MM.1S (cell line): ENCODE measurements around the gene PIEZO2.

Experiments used
- DNase-seq: peaks from one replicate; pipeline ENCODE4 v3.0.0-alpha.2; 2015
- H2AFZ ChIP-seq: fragments of 300-600 bp; sonication (generic); 2 replicates; pipeline ENCODE4 v1.6.0; 2016; ENCODE audit warnings: antibody characterized with exemption, low read length
- H3F3A ChIP-seq: fragments of 300-600 bp; sonication (generic); 2 replicates; pipeline ENCODE4 v1.6.1; 2016; ENCODE audit warnings: mild to moderate bottlenecking, antibody characterized with exemption, low read length, moderate library complexity, mixed read lengths; ENCODE audit not compliant: insufficient read depth
- H3K27ac ChIP-seq: fragments of 300-600 bp; sonication (generic); 2 replicates; pipeline ENCODE4 v1.5.1; 2016; ENCODE audit warnings: mild to moderate bottlenecking, low read length
- H3K27me3 ChIP-seq: fragments of 300-600 bp; sonication (generic); replicated peaks from 2 replicates; pipeline ENCODE4 v1.6.0; 2016; ENCODE audit warnings: low read length; ENCODE audit not compliant: insufficient read depth
- H3K36me3 ChIP-seq: fragments of 300-600 bp; sonication (generic); replicated peaks from 2 replicates; pipeline ENCODE4 v1.6.1; 2016; ENCODE audit warnings: mild to moderate bottlenecking, low read length, mixed read lengths; ENCODE audit not compliant: insufficient read depth
- H3K4me1 ChIP-seq: fragments of 300-600 bp; sonication (generic); 2 replicates; pipeline ENCODE4 v1.6.1; 2016; ENCODE audit warnings: low read length, mixed read lengths
- H3K4me2 ChIP-seq: fragments of 300-600 bp; sonication (generic); 2 replicates; pipeline ENCODE4 v1.6.0; 2016; ENCODE audit warnings: low read depth, low read length
- H3K4me3 ChIP-seq: fragments of 300-600 bp; sonication (generic); 2 replicates; pipeline ENCODE4 v1.5.1; 2016; ENCODE audit warnings: low read length, mixed read lengths
- H3K79me2 ChIP-seq: fragments of 300-600 bp; sonication (generic); 2 replicates; pipeline ENCODE4 v1.6.1; 2016; ENCODE audit warnings: mixed run types, low read length, mixed read lengths
- H3K9ac ChIP-seq: fragments of 300-600 bp; sonication (generic); 2 replicates; pipeline ENCODE4 v1.6.1; 2016; ENCODE audit warnings: low read length, mixed read lengths
- H3K9me2 ChIP-seq: fragments of 300-600 bp; sonication (generic); replicated peaks from 2 replicates; pipeline ENCODE4 v1.6.1; 2016; ENCODE audit warnings: mild to moderate bottlenecking, low read length, mixed read lengths; ENCODE audit not compliant: insufficient read depth
- H3K9me3 ChIP-seq: fragments of 300-600 bp; sonication (generic); replicated peaks from 2 replicates; pipeline ENCODE4 v1.6.1; 2016; ENCODE audit warnings: mild to moderate bottlenecking, low read length, mixed read lengths; ENCODE audit not compliant: insufficient read depth
- H4K20me1 ChIP-seq: fragments of 300-600 bp; sonication (generic); 2 replicates; pipeline ENCODE4 v1.6.1; 2016; ENCODE audit warnings: mild to moderate bottlenecking, low read length, moderate library complexity, mixed read lengths; ENCODE audit not compliant: insufficient read depth
- EZH2 ChIP-seq: fragments of 300-600 bp; sonication (generic); optimal IDR thresholded peaks from 2 replicates; pipeline ENCODE3; 2017; ENCODE audit warnings: low read depth, mild to moderate bottlenecking, antibody characterized with exemption, low read length, mixed read lengths
- EZH2phosphoT487 ChIP-seq: fragments of 300-600 bp; sonication (generic); IDR thresholded peaks from 2 replicates; pipeline ENCODE4 v1.6.1; 2018; ENCODE audit warnings: antibody characterized with exemption, low read length
- TF ChIP-seq, protein P1 (sequence below): fragments of 300-600 bp; sonication (generic); IDR thresholded peaks from 2 replicates; pipeline ENCODE4 v1.5.1; 2016; ENCODE audit warnings: antibody characterized with exemption, low read length, mixed read lengths

Gene PIEZO2

DNA sequence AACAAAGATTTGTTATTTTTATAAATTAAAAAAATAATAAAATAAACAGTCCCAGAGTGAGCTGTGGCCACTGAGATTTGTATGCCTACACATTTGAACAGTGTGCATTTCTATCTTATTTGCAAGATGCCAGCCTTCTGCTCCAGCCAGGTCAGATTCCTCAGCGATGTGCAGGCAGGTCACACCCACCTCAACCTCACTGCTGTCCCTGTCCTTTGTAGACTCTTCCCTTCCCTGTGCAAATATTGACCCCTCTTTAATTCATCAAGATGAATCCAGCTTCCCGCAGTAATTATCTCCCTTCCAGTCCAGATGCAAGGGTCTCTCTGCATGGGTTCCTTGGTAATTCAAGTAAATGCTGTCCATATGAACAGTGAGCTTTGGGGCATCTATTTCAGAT lies 256.2 kb downstream of the PIEZO2 start:
- no peak overlapping the region for H3K9ac ChIP-seq
- no peak overlapping the region for H3K4me3 ChIP-seq
- DNase-seq: no peak
- H3F3A ChIP-seq: no peaks in the 10 kb centered on the region
- no peaks in the 10 kb centered on the region; the same call in 1 of the 2 replicates for H3K27me3 ChIP-seq
- H3K79me2 ChIP-seq: no peaks in the 10 kb centered on the region
- no peak overlapping the region for H2AFZ ChIP-seq
- no peaks in the 10 kb centered on the region for H3K36me3 ChIP-seq
- no peaks in the 10 kb centered on the region for H4K20me1 ChIP-seq
- no peaks in the 10 kb centered on the region for H3K4me1 ChIP-seq
- H3K4me2 ChIP-seq: no peak overlapping the region
- H3K27ac ChIP-seq: no peak overlapping the region
- H3K9me3 ChIP-seq: no peaks in the 10 kb centered on the region
- no peak for TF ChIP-seq EZH2phosphoT487
- no peak for TF ChIP-seq EZH2
- TF ChIP-seq, protein P1, sequence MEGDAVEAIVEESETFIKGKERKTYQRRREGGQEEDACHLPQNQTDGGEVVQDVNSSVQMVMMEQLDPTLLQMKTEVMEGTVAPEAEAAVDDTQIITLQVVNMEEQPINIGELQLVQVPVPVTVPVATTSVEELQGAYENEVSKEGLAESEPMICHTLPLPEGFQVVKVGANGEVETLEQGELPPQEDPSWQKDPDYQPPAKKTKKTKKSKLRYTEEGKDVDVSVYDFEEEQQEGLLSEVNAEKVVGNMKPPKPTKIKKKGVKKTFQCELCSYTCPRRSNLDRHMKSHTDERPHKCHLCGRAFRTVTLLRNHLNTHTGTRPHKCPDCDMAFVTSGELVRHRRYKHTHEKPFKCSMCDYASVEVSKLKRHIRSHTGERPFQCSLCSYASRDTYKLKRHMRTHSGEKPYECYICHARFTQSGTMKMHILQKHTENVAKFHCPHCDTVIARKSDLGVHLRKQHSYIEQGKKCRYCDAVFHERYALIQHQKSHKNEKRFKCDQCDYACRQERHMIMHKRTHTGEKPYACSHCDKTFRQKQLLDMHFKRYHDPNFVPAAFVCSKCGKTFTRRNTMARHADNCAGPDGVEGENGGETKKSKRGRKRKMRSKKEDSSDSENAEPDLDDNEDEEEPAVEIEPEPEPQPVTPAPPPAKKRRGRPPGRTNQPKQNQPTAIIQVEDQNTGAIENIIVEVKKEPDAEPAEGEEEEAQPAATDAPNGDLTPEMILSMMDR: no peak
- no peaks in the 10 kb centered on the region for H3K9me2 ChIP-seq

DNA sequence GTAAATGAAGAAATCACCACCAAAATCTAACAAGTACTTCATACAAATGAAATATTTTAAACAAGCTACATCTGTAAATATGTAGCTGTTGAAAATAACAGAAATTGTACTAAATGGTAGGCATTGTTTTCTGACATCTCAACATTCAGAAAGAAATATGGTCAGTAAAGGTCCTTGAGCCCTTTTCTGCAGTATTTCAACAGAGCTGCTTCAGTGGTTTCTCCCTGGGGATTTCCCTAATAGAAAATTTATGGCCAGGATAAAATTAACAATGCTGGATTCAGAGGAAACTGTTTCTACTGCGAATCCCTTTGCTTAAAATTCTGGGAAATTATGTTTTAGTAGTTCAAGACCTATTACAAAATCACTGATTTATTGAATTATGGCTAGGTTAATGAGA lies 256.6 kb downstream of the PIEZO2 start:
- Histone ChIP-seq H3F3A (no peaks in the 10 kb centered on the region), H3K9me2 (no peaks in the 10 kb centered on the region), H3K4me1 (no peaks in the 10 kb centered on the region), H3K9me3 (no peaks in the 10 kb centered on the region), H3K79me2 (no peaks in the 10 kb centered on the region), H3K4me3 (no peak overlapping the region), H3K27ac (no peak overlapping the region), H3K36me3 (no peaks in the 10 kb centered on the region), H2AFZ (no peak overlapping the region), H3K27me3 (no peaks in the 10 kb centered on the region; the same call in 1 of the 2 replicates), H4K20me1 (no peaks in the 10 kb centered on the region), H3K4me2 (no peak overlapping the region), H3K9ac (no peak overlapping the region)
- TF ChIP-seq EZH2phosphoT487 (no peak), EZH2 (no peak)
- TF ChIP-seq, protein P1: no peak
- DNase-seq: no peak

DNA sequence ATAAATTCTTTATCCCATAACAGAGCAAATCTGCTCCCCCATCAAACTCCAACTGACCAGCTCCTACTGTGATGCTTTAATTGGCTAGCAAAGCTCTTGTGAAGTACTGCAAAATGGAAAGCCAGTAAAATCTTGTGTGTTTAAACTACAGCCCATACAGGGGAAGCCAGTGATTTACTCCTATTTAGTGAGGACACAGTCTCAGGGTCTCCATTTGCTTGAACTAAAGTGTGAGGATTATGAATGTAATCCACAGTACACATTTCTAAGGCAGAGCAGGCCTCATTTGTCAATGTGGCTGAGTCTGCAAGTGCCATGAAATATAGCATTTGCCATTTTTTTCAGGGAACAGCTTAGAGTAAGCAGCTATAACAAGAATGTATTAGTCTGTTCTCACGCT lies 259.3 kb downstream of the PIEZO2 start:
- no peaks in the 10 kb centered on the region; the same call in 1 of the 2 replicates for H3K27me3 ChIP-seq
- TF ChIP-seq EZH2 (no peak), EZH2phosphoT487 (no peak)
- TF ChIP-seq, protein P1: no peak

More for the DNA sequence above, 259.3 kb downstream of the PIEZO2 start:
- H3K4me3 ChIP-seq: no peak overlapping the region
- H3F3A ChIP-seq: no peaks in the 10 kb centered on the region
- H3K9me3 ChIP-seq: no peaks in the 10 kb centered on the region
- H3K9me2 ChIP-seq: no peaks in the 10 kb centered on the region
- H3K4me1 ChIP-seq: no peaks in the 10 kb centered on the region
- no peak overlapping the region for H2AFZ ChIP-seq
- no peaks in the 10 kb centered on the region for H3K79me2 ChIP-seq
- no peak overlapping the region for H3K27ac ChIP-seq
- H3K4me2 ChIP-seq: no peak overlapping the region
- H3K9ac ChIP-seq: no peak overlapping the region
- no peaks in the 10 kb centered on the region for H3K36me3 ChIP-seq
- DNase-seq: no peak
- no peaks in the 10 kb centered on the region for H4K20me1 ChIP-seq
